Measurements from ENCODE around the gene C11orf97.
"Not testable (repeated sequence)": the region's sequence is repeated elsewhere in the genome, so short reads cannot be mapped to it uniquely, and the experiment has no call there.

The C11orf97 gene

DNA sequence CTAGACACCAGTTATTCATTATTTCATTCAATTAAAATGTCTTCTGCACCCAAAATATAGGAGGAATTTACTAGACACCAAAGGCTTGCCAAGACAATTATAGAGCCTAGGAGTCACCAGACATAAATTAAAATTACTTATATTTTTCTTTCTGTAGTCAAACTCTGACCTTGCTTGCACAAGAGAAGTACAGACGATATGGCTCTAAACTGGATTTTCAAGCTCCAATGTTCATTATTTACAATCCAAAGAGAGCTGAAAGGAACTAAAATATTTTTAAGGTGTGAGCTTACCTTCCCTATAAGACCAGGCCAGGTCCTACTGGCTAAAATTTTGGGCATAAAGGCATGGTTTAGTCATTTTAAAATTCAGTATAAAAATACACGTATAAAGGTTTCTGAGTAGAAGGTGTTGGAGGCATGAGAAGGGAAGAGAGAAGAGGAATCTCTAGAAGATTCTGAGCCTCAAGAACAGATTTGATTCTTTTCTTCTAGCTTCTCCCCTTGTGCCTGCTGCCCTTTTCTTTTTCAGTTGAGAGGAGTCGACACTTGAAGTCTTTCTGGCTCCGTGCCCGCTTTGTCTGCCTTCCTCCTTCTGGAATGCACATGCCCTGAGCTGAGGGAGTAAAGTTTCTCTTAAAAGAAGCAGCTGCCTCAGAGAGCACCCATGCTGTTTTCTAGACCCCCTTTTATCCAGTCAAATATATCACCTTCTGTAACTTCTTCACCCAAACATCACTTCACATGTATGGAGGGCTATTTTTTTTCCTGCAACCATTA is 13.5 kb downstream of the C11orf97 start:
- no peak for DNase-seq

DNA sequence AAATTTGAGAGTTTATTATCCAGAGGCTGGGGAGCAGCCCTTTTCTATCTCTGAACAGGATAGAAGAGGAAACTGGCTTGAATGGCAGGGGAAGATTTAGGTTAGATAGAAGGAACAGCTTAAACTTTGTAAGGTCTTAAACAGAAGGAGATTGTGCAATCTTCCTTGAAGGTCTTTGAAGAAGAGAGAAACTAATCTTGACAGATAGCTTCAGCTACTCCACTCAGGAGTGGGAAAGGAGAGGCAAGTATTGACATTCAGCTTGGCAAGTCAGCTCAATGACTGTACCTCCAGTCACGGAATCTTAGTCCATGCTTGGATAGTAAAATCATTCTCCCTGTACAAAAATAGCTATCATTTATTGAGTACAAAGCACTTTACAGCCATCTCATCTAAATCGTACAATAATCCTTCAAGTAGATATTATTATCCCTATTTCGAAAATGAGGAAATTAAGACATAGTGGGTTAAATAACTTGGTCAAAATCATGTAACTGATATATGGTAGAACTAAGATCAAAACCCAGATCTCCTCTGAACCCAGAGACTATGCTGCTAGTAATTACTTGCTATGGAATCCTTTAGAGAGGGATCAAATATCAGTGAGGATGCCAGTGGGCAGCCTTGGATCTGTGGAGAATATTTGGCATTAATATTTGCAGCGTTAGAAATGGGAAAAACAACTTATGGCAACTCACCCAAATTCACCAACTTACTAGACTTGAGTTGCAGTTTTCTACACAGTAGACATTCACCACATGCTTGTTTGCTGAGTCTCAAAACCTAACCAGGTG is 14.6 kb downstream of the C11orf97 start:
- DNase-seq = no peak

DNA sequence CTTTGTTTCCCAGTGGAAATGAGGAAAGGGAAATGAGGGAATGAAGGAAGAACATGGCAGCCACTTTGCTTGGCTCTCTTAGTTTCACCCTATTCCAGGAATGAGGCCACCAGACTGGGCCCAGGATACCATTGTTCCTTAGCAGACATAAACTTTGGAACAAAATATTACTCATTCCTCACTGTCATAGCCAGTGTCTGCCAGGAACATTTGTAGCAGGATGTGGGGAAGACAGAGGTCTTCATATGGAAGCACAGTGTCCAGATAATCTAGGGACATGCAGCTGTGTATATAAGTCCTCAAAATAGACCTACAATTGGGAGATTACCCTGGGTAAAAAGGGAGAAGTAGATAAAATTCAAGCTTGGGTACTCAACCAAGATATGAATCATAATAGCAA is 16.3 kb downstream of the C11orf97 start:
- no peak for DNase-seq

DNA sequence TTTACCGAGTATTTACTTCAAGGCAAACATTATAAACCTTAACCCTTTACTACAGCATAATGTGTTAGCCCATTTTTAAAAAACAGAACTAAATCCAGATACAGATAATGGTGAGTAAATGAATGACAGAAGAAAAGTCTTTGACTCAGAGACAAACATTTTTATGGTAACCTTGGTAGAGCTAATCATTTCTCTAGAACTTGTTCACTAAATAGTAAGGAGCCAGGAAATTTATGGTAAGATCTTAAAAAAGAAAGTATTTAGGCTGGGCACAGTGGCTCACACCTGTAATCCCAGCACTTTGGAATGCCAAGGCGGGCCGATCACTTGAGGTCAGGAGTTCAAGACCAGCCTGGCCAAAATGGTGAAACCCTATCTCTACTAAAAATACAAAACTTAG is 19.9 kb downstream of the C11orf97 start:
- no peak for DNase-seq

DNA sequence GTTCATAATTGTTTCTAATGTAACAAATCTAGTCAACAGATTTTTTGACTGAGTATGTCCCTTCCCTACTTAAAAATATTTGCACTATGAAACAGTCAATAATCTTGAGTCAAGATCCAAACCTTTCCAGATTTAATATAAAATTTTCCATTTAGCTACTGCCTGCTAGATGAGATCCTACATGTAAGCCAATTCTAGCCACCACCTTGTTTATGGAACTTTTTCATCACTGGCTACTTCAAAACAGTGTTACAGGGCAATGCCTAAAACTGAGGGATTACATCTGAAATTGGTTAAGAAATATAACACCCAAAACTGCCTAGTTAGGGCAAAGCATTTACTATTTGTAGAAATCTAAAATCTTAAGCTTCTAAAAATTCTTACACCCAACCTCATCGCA is 20.9 kb downstream of the C11orf97 start:
- DNase-seq = no peak

DNA sequence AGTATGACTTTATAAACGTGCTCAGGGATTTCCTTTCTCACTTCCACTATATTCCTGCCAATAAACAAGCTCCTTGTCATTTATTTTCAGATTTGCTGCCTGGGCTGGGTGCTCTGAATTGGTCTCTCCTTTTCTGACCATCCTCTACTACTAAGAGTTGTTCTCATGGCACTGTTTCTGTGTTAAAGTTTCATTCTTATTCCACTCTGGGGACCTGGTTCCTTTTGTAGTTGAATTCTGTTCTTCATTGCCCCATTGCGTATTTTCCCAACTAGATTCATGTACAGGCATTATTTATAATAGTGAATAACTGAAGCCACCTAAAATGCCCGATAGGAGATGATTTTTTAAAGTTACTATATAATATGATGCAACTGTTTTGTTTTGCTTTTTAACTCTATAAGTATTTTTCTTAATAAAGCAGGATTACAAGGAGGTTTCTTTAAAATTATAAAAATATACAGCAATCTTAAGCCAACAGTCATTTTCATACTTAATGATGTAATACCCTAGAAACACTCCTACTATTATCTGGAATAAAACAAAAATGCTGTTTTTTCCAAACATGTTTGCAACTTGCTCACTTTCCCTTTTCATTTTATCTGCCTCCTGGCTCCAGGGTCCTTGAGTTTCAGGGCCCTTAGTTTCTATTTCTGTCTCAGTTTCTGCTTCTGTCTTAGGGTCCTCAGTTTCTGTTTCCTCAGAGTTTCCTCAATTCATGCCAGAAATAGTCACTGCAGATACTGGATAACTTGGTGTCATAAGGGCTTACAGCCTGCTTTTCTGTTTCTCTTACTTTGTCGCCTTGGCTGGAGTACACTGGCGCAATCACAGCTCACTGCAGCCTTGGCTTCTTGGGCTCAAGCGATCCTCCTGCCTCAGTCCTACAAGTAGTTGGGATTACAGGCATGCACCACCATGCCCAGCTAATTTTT is 21.7 kb downstream of the C11orf97 start:
- no peak for DNase-seq

DNA sequence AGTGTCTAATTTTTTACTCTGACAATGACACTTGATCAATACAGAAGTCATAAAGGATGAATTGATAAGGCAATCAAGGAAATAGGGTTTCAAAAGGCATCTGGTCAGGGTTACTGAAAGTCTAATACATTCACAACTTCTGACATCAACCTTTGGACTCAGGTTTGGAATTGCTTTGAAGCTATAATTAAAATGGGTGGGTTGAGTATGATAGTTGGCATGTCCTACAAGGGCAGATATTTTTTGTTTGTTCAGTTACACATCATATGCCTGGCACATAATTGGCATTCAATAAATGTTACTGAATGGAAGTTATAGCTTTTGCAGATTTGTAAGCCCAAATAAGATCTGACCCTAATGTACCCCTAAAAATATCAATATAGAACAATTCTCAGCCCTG is 24.1 kb downstream of the C11orf97 start:
- DNase-seq = no peak

DNA sequence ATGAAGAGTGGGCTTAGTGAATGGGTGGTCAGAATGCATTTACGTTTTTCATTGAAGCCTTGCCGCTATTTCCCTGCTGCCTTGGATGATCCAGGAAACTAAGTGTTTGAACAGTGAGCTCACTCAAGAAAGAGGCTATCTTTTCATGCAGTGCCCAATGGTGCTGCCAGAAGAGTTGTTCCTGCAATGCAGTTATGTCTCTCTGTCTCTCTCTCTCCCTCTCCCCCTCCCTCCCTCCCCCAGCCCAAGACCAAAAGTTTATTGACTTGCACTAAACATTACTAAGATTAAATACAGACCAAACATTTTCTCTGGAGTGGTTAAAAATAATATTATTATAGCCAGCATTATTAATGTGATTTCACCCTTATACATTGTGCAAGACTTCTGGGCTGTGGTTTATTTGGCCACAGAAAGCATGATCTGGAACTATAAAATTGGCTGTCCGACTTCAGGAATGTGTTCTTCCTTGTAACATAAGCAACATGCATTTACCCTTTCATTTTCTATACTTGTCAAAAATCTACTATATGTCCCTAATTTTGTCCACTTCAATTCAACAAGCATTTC is 24.9 kb downstream of the C11orf97 start:
- DNase-seq = no peak

DNA sequence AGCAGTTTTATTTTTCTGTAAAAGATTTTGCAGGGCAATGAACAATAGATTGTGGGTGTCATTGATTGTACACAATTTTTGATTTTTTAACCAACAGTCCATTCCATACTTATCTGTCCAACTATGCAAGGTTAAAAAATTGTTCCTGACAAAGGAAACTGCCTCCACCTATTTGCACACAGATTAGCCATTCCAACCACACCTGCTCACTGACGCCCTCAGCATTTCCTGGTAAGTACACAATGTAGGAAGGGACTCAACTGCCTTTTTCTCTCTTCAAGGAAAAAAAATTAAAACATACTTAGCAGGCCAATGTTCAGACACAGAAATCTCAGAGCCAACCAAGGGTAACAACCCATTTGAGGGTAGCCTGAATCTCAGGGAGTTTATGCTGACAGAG is 27.2 kb downstream of the C11orf97 start:
- no peak for DNase-seq

DNA sequence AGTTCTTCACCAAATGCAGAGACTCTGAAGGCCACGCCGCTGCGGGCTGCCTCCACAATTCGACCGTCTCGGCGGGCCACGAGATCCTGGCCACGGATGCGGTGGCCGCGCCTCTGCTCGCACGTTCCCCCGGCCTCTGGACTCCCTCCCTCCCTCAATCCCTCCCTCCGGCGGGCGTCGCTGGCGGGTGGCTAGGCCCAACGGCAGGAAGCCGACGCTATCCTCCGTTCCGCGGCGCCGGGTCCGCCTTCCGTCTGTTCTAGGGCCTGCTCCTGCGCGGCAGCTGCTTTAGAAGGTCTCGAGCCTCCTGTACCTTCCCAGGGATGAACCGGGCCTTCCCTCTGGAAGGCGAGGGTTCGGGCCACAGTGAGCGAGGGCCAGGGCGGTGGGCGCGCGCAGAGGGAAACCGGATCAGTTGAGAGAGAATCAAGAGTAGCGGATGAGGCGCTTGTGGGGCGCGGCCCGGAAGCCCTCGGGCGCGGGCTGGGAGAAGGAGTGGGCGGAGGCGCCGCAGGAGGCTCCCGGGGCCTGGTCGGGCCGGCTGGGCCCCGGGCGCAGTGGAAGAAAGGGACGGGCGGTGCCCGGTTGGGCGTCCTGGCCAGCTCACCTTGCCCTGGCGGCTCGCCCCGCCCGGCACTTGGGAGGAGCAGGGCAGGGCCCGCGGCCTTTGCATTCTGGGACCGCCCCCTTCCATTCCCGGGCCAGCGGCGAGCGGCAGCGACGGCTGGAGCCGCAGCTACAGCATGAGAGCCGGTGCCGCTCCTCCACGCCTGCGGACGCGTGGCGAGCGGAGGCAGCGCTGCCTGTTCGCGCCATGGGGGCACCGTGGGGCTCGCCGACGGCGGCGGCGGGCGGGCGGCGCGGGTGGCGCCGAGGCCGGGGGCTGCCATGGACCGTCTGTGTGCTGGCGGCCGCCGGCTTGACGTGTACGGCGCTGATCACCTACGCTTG is 31.7 kb downstream of the C11orf97 start, which contains the start of gene FUT4:
FUT4 (plus strand) TSS at position 227 of the 951 bp plus-strand sequence; CDS start at position 440, 213 bp downstream.
- peak; percentile 68 for DNase-seq

DNA sequence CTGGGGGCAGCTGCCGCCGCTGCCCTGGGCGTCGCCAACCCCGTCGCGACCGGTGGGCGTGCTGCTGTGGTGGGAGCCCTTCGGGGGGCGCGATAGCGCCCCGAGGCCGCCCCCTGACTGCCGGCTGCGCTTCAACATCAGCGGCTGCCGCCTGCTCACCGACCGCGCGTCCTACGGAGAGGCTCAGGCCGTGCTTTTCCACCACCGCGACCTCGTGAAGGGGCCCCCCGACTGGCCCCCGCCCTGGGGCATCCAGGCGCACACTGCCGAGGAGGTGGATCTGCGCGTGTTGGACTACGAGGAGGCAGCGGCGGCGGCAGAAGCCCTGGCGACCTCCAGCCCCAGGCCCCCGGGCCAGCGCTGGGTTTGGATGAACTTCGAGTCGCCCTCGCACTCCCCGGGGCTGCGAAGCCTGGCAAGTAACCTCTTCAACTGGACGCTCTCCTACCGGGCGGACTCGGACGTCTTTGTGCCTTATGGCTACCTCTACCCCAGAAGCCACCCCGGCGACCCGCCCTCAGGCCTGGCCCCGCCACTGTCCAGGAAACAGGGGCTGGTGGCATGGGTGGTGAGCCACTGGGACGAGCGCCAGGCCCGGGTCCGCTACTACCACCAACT is 32.5 kb downstream of the C11orf97 start:
- DNase-seq = peak; percentile 1

DNA sequence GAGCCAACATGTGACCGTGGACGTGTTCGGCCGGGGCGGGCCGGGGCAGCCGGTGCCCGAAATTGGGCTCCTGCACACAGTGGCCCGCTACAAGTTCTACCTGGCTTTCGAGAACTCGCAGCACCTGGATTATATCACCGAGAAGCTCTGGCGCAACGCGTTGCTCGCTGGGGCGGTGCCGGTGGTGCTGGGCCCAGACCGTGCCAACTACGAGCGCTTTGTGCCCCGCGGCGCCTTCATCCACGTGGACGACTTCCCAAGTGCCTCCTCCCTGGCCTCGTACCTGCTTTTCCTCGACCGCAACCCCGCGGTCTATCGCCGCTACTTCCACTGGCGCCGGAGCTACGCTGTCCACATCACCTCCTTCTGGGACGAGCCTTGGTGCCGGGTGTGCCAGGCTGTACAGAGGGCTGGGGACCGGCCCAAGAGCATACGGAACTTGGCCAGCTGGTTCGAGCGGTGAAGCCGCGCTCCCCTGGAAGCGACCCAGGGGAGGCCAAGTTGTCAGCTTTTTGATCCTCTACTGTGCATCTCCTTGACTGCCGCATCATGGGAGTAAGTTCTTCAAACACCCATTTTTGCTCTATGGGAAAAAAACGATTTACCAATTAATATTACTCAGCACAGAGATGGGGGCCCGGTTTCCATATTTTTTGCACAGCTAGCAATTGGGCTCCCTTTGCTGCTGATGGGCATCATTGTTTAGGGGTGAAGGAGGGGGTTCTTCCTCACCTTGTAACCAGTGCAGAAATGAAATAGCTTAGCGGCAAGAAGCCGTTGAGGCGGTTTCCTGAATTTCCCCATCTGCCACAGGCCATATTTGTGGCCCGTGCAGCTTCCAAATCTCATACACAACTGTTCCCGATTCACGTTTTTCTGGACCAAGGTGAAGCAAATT is 33.3 kb downstream of the C11orf97 start:
- DNase-seq = no peak

DNA sequence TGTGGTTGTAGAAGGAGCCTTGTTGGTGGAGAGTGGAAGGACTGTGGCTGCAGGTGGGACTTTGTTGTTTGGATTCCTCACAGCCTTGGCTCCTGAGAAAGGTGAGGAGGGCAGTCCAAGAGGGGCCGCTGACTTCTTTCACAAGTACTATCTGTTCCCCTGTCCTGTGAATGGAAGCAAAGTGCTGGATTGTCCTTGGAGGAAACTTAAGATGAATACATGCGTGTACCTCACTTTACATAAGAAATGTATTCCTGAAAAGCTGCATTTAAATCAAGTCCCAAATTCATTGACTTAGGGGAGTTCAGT is 33.9 kb downstream of the C11orf97 start:
- DNase-seq = no peak

DNA sequence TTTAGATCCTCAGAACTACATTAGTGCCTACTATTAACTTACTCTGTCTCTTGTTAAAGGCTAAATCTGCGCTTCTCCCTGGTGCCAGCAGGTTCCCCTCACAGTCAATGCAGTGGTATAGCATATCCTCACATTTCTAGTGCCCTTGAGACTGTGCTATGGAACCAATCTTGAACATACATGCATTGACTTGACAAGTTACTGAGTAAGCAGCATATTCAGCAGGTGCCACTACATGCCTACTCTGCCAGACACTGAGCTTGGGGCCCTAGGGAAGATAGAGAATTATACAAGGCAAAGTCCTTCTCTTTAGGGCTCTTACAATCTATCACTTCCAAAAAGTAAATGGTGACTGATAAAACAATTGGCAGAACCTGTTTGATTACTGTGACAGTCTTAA is 34.6 kb downstream of the C11orf97 start:
- DNase-seq = no peak

DNA sequence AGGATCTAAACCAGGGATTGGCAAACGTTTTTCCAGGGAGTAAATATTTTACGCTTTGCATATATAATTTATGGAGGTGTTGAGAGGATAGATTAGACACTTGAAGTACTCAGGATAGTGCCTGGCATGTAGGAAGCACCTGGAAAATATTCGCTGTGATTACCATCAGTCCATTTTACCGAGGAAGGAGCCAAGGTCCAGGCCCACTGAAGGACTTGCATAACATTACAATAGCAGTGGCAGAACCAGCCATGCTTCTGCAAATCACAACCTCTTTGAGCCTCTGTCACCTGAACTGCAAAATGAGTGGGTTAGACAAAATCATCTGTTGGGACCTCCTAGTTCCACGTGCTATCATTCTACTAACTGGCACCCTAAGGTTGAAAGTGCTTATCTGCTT is 36.9 kb downstream of the C11orf97 start:
- no peak for DNase-seq

DNA sequence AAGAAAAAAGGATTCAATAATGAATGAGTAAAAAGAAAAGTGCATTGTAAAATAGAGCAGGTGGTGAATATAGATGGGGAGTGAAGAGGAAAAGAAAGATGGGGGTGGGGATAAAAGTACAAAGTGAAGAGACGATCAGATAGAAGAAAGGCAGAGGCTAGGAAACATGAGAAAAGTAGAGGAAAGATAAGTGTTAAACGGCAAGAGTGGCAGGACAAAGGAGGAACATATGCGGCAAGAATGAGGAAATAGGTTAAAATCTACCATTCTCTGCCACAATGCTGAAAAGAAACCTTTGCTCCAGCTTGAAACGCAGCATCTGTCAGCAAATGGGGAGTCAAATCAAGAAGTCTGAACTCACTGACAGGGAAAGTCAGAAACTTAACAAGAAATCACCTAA is 38.3 kb downstream of the C11orf97 start:
- DNase-seq = no peak

DNA sequence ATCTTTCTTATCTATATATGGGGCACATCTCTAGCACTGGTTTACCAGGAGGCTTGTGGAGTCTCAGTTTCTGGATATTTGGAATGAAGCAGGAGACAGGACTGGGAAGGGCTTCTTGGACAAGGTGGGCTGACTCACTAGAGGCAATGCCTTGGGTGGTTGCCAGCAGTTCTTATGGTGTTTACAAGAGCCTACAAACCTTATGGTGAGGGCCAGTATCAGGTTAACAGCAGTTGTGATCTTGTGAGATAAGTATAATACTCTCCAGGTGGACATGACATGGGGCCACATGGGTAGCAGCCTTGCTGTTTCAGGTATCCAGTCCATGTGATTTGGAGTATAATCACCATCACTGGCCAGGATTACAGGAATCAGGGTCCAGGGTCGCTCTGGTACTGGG is 41.7 kb downstream of the C11orf97 start:
- no peak for DNase-seq

DNA sequence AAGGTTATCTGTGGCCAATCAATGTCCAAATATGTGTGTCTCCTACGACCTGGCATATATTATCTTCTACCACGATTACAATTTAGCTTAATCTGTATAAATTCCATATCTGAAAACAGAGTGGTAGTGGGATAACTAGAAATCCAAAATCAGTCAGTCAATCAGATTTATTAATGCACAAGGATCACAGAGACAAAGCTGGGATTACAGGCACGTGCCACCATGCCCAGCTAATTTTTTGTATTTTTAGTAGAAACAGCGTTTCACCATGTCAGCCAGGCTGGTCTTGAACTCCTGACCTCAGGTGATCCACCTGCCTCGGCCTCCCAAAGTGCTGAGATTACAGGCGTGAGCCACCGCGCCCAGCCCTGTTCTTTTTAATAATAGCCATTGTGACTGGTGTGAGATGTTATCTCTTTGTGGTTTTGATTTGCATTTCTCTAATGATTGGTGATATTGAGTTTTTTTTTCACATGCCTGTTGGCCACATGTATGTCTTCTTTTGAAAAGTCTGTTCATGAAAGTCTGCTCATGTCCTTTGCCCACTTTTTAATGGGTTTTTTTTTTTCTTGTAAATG is 43.6 kb downstream of the C11orf97 start:
- DNase-seq = not testable (repeated sequence)

DNA sequence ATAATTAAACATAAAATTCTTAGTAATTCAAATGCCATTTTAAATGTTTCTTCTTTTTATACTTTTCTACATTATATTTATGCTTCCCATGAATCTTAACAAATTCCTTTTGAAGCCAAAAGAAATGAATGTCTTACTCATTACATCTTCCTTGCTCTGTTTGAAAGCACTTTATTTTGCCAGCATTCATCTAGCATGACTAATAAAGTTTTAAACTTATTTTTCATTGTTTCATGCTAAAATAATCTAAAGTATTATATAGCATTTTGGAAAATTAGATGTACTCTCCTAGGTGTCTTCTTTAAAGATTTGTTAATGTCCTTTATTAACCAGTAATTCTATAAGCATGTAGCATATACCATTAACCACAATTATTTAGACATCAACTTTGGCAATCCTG is 45.2 kb downstream of the C11orf97 start:
- no peak for DNase-seq

DNA sequence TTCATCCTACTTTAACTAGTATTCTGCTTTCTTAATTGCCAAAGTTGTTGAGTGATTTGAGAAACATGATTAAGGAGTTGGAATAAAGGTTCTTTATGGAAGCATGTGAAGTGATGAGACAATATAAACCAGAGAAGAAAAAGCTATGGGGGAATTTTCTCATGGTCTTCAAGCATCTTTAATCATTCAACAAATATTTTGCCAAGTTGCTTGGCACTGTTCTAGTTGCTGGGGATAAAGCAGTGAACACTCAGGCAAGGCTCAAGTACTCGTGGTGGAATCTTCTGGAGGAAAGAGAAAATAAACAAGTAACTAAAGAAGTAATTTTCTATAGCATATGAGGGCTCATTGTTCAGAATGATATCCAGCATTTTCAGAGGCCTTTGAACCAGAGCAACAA is 45.7 kb downstream of the C11orf97 start:
- no peak for DNase-seq
